Limb (tissue), 2 donors: ENCODE measurements around the gene NR2F1-AS1.
"Not testable (repeated sequence)": the region's sequence is repeated elsewhere in the genome, so short reads cannot be mapped to it uniquely, and the experiment has no call there.

Experiments
- DNase-seq, 2 donors: peaks; one replicate each; pipeline ENCODE4 v3.0.0-alpha.2; 2016; ENCODE audit errors: extremely low spot score in 2 of 2

The NR2F1-AS1 gene

DNA sequence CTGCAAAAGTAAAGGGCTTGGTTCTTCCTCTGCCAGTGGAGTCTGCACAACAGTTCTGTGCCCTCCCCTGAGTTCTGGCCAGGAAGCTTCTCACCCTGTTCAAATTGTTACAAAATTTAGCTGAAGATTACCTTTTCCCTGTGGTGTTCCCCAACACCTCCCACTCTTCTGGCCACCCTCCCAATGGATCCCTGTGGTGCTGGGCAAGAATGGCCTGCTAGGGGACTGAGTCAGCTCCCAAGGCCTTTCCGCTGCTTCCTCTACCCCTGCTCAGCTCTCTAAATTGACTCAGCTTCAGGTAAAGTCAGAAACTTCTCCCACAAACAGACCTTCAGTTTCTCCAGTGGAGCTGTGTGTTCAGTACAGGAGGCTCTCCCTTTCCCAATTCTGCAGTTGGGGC, 186.0 kb downstream of the NR2F1-AS1 start:
- DNase-seq, result no peak

DNA sequence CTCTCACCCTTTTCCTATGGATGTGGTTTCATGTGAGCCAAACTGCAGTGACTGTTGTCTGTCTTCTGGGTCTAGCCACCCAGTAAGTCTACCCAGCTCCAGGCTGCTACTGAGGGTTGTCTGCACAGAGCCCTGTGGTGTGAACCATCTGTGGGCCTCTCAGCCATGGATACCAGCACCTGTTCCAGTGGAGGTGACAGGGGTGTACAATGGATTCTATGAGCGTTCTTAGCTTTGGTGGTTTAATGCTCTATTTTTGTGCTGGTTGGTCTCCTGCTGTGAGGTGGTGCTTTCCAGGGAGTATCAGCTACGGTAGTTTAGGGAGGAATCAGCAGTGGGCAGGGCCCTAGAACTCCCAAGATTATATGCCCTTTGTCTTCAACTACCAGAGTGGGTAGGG, 186.7 kb downstream of the NR2F1-AS1 start:
- DNase-seq, result no peak

DNA sequence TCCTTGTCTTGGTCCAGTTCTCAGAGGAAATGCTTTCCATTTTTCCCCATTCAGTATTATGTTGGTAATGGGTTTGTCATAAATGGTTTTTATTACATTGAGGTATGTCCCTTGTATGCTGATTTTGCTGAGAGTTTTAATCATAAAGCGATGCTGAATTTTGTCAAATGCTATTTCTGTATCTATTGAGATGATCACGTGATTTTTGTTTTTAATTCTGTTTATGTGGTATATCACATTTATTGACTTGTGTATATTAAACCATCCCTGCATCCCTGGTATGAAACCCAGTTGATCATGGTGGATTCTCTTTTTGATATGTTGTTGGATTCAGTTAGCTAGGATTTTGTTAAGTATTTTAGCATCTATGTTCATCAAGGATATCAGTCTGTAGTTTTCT, 189.8 kb downstream of the NR2F1-AS1 start:
- not testable (repeated sequence) for DNase-seq

DNA sequence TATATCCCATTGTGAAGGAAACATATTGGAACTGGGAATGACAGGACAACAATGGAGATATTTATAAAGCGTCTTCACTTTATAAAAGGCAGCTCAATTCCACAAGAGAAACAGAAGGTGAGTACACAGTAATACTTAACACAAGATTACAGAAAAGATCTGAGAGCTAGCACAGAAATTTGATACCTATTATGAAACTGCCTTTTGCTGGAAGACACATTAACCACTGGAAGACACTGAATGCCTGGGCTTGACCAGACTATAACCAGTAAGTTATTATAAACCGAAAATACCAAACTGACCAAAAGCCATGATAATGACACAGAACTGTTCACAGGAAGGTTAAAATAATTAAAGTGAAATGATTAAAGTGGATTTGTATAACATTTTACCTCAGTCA, 195.4 kb downstream of the NR2F1-AS1 start:
- no peak for DNase-seq

DNA sequence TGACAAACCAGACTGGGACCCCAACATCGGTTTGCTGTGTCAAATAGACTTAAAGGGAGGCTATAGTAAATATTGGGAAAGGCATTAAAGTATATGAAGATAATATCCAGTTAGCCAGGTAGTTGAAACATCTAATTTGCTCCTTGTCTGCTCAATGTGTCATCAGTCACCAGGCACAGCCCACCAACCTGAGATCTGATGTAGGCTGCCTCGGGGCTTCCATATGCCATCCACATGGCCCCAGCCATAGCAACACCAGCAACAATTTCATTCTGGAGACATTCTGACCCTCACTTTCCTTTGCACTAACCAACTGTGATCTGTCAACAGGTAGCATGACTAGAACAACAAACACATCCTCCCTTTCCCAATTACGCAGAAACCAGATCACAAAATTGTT, 196.0 kb downstream of the NR2F1-AS1 start:
- DNase-seq, result no peak

DNA sequence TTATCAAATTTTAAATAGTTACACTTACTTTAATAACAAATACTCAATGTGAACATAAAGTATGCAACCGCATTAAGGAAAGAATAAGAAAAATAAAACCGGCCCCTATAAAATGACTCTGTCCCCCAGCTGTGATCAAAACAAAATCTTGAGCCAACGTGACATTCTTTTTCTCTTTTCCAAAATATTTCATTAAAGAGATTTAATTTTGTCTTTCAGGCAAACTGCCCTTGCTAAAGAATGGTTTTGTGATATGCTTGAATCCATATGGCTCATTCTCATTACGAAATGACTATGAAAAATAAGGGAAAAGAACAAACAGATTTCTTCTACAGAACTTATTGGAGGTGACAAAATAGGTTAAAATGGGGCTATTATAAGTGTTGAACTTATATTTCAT, 197.0 kb downstream of the NR2F1-AS1 start:
- DNase-seq, result no peak

DNA sequence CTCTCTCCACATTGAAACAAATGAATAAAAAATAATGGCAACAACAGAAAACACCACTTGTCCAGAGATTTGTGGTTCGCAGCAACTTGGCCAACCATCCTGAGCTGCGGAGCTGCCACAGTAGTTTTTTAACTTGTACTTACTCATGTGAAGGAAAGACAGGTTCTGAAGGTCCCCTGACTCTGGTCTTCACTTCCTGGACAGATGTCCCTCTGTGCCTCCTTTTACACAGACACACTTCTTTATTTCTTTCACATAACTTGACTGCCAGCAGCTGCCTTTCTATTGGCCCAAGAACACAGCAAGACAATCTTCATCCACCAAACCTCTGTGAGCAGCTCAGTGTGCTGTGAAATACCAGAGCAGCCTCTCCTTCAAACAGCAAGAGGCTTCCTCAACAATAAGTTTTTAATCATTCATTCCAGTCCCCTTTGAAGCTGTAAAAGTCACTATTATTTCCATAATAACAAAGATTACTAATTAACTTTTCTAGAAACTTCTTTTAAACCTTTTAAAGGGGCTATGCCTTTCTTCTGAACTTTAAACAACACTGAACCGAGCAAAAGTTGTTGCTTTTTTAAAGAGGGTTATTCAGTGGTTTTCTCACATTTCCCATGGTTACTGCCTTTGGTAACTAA, 198.7 kb downstream of the NR2F1-AS1 start:
- no peak for DNase-seq

DNA sequence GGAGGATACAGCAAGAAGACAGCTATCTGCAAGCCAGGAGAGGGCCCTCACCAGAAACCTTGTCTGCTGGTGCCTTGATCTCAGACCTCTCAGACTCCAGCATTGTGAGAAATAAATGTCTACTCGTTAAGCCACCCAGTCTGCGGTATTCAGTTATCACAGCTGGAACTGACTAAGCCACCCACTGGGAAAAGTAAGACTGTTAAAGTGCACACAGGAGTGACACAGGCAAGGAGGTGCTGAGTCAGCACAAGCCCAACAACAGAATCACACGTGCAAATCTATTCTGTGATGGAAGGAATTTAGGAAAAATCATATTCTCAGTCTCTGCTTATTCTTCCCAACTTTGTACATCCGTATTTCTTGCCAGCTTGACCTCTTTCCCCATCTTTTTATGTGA, 200.0 kb downstream of the NR2F1-AS1 start:
- no peak for DNase-seq

DNA sequence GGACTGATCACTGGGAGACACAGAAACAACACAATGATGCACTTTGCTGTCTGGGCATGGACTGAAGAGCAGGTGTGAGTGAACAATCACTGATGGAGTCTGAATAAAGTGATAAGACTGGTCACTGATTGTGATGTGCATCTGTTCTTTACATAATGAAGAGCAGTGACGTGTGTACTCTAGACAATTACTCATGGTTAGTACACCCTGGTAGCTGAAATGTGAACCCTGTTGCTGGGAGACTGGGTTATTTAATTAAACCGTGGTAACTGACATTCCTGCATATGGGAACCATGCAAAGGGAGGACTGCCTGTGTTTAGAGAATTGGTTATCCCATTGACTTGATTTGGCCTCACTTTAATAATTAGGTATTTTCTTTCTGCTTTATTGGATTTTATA, 202.9 kb downstream of the NR2F1-AS1 start:
- no peak for DNase-seq

DNA sequence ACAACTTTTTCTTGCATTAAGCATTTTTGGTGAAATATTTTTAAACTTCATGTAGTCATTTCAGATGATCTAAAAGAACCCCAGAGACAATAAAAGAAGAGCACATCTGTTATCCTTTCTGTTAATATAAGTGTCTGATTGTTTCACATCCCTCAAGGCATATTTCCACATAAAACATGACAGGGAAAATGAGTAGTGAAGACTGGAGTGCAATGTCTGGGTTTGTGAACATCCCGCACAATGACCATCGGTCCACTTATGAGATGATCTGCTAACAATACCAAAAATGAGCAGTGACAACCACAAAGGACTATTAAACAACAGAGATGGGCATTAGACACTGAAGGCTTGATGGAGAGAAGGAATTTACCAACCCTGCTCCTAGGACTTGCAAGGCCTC, 209.1 kb downstream of the NR2F1-AS1 start:
- no peak for DNase-seq

DNA sequence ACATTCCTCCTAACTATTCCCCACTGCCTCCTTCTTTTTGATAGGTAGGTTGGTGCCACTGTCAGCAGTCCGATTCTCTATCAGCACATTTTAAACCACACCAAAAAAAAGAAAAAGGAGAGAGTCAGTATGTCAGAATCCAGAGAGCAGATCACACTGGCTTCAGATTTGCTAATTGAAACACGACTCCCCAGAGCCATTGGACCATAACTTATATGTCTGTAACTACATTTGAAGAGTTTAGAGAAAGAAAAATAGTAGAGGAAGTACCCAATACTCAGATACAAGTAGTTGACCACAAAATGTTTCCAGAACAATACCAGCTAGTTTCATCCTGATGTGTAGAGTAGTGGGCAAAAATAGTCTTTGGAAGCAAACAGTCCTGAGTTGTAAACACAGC, 216.6 kb downstream of the NR2F1-AS1 start:
- no peak for DNase-seq

DNA sequence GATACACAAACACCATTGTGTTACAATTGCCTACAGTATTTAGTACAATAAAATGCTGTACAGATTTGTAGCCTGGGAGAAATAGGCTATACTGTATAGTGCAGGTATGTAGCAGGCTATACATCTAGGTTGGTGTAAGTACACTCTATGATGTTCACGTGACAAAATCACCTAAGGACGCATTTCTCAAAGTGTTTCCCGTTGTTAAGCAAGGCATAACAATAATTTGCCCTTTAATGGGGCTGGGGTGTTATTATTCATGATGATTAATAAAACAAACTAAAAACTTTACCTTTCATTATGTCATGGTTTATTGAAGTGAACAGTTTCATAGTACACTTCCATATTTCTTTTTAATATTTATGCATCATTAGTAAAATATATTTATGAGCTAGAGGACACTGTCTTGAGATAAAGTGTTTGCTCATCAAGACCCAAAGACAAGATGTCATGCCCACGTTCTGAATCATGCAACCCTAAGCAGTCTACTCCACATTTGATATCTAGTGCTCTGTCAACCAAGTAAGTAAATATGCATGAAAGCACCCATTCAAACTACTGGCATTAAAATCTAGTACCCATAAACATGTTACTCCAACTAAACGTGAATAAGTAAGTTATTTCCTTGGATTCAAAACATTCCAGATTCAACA, 220.5 kb downstream of the NR2F1-AS1 start:
- DNase-seq, result no peak

DNA sequence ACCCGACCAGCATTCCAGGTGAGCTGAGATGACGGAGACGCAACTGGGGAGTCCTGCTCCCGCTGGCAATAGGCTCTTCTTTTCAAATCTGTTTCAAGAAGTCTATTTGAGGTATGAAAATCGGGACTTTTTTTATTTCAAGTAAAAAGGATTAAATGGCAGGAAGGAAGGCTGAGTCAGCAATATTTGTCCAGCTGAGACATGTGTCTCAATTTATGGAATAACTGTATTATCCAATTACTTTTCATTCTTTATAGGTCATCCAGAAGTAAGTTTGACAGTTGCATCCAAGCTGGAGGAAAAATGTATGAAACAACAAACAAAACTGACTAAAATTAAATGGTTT, 221.1 kb downstream of the NR2F1-AS1 start:
- DNase-seq, result no peak
